SK-N-SH (cell line): ENCODE measurements around the gene WIPF2. TPM values are rescaled to one million over a fixed set of nuclear protein-coding genes. Genes with fewer than 3 reads are reported as not detected.
A peak's percentile ranks its signal among the peaks of the same experiment; 100 is the strongest.

Experiments used
- CTCF ChIA-PET: fragments of 300-600, 350-600 bp; formaldehyde crosslinking; extraction: SDS; loops from one replicate; lab custom pipeline; 2021; lab: Yijun Ruan, JAX
- POLR2A ChIA-PET: fragments of 350-600 bp; sonication (Branson Sonifier 250); formaldehyde crosslinking; extraction: SDS; loops from one replicate; lab custom pipeline; 2020; ENCODE audit warnings: antibody characterized with exemption, inconsistent platforms; lab: Yijun Ruan, JAX
- DNase-seq: peaks from one replicate; pipeline ENCODE4 v3.0.0; 2012
- H2AFZ ChIP-seq: fragments of 200-600 bp; sonication (generic); 2 replicates; pipeline ENCODE4 v1.8.1; 2016; ENCODE audit warnings: antibody characterized with exemption, mild to moderate bottlenecking, low read depth
- H3F3A ChIP-seq: fragments of 200-600 bp; sonication (generic); replicated peaks from 2 replicates; pipeline ENCODE3; 2016; ENCODE audit warnings: antibody characterized with exemption, mild to moderate bottlenecking; ENCODE audit not compliant: insufficient read depth
- H3K27ac ChIP-seq, 2 experiments: fragments of 200-500 bp in 1 of 2; fragments of 200-600 bp in 1 of 2; sonication (Bioruptor generic) in 1 of 2; sonication (generic), shearing (Covaris generic) in 1 of 2; 2 replicates each; pipeline versions ENCODE4 v1.5.1 to v1.6.1; 2014 to 2016; ENCODE audit warnings: low read depth in 2 of 2, inconsistent platforms in 1 of 2, low read length in 1 of 2, mild to moderate bottlenecking in 1 of 2, mixed read lengths in 1 of 2
- H3K27me3 ChIP-seq: fragments of 200-600 bp; sonication (generic), shearing (Covaris generic); 2 replicates; pipeline ENCODE4 v1.6.1; 2016; ENCODE audit warnings: mixed run types; ENCODE audit not compliant: insufficient read depth
- H3K36me3 ChIP-seq, 2 experiments: fragments of 200-500 bp in 1 of 2; fragments of 200-600 bp in 1 of 2; sonication (Bioruptor generic) in 1 of 2; sonication (generic) in 1 of 2; replicated peaks in 1 of 2; 2 replicates each; pipeline versions ENCODE3 to v1.5.1; 2014 to 2016; ENCODE audit warnings: low read length in 1 of 2, mild to moderate bottlenecking in 1 of 2; ENCODE audit not compliant: insufficient read depth in 2 of 2, control insufficient read depth in 1 of 2
- H3K4me1 ChIP-seq, 2 experiments: fragments of 200-500 bp in 1 of 2; fragments of 200-600 bp in 1 of 2; sonication (Bioruptor generic) in 1 of 2; sonication (generic), shearing (Covaris generic) in 1 of 2; 2 replicates each; pipeline versions ENCODE4 v1.5.1 to v1.6.1; 2014 to 2016; ENCODE audit warnings: low read depth in 1 of 2, low read length in 1 of 2, mixed run types in 1 of 2; ENCODE audit not compliant: insufficient read depth in 2 of 2, control insufficient read depth in 1 of 2
- H3K4me2 ChIP-seq: fragments of 200-600 bp; sonication (generic), shearing (Covaris generic); 2 replicates; pipeline ENCODE4 v1.6.1; 2017; ENCODE audit warnings: mixed run types
- H3K4me3 ChIP-seq, 2 experiments: fragments of 200-500 bp in 1 of 2; fragments of 200-600 bp in 1 of 2; sonication (Bioruptor generic) in 1 of 2; sonication (generic), shearing (Covaris generic) in 1 of 2; 2 replicates each; pipeline versions ENCODE4 v1.5.1 to v1.8.1; 2014 to 2016; ENCODE audit warnings: low read depth in 2 of 2, inconsistent platforms in 1 of 2, low read length in 1 of 2, mild to moderate bottlenecking in 1 of 2, mixed read lengths in 1 of 2, moderate library complexity in 1 of 2
- H3K79me2 ChIP-seq: fragments of 200-600 bp; sonication (generic); 2 replicates; pipeline ENCODE4 v1.8.1; 2017; ENCODE audit warnings: mild to moderate bottlenecking; ENCODE audit not compliant: insufficient read depth
- H3K9ac ChIP-seq: fragments of 200-600 bp; sonication (generic); 2 replicates; pipeline ENCODE4 v1.6.1; 2017; ENCODE audit warnings: mixed run types
- H3K9me2 ChIP-seq: fragments of 200-600 bp; sonication (generic); 2 replicates; pipeline ENCODE4 v1.6.1; 2017; ENCODE audit warnings: mixed run types
- H3K9me3 ChIP-seq: fragments of 200-600 bp; sonication (generic); 2 replicates; pipeline ENCODE4 v1.6.1; 2017; ENCODE audit warnings: mixed run types, mild to moderate bottlenecking, moderate library complexity
- H4K20me1 ChIP-seq: fragments of 200-600 bp; sonication (generic); 2 replicates; pipeline ENCODE4 v1.6.1; 2017; ENCODE audit warnings: mild to moderate bottlenecking, mixed run types; ENCODE audit not compliant: insufficient read depth
- CHD2 ChIP-seq: fragments of 150-350 bp; IDR thresholded peaks from 2 replicates; pipeline ENCODE4 v1.6.1; 2018; ENCODE audit warnings: low read length; ENCODE audit not compliant: partially characterized antibody
- ELF1 ChIP-seq: IDR thresholded peaks from 2 replicates; pipeline ENCODE4 v1.4.0; 2012
- EP300 ChIP-seq, 2 experiments: IDR thresholded peaks; 2 replicates each; pipeline versions ENCODE4 v1.4.0 to v1.6.1; 2012; ENCODE audit warnings: borderline replicate concordance in 1 of 2, low read depth in 1 of 2, low read length in 1 of 2
- FOXJ3 ChIP-seq: sonication (generic); formaldehyde crosslinking; IDR thresholded peaks from 2 replicates; pipeline ENCODE4 v1.5.1; 2020; ENCODE audit warnings: mild to moderate bottlenecking, missing genetic modification reagents
- FOXM1 ChIP-seq: IDR thresholded peaks from 2 replicates; pipeline ENCODE4 v1.4.0; 2012; ENCODE audit warnings: low read depth, mild to moderate bottlenecking
- GATA2 ChIP-seq: sonication (generic); formaldehyde crosslinking; IDR thresholded peaks from 2 replicates; pipeline ENCODE4 v1.5.0; 2020; ENCODE audit warnings: mild to moderate bottlenecking, missing genetic modification reagents
- JUND ChIP-seq: IDR thresholded peaks from 2 replicates; pipeline ENCODE4 v1.4.0; 2012
- MAX ChIP-seq: IDR thresholded peaks from 2 replicates; pipeline ENCODE4 v1.4.0; 2012; ENCODE audit warnings: low read depth
- MEF2A ChIP-seq: IDR thresholded peaks from 2 replicates; pipeline ENCODE4 v1.4.0; 2012; ENCODE audit warnings: low read depth, borderline replicate concordance
- MXI1 ChIP-seq: IDR thresholded peaks from 2 replicates; pipeline ENCODE4 v1.6.1; 2012; ENCODE audit warnings: mild to moderate bottlenecking, low read depth, low read length, improper control_type of control experiment
- NFIC ChIP-seq: IDR thresholded peaks from 2 replicates; pipeline ENCODE4 v1.4.0; 2012; ENCODE audit warnings: borderline replicate concordance
- NRF1 ChIP-seq: IDR thresholded peaks from 2 replicates; pipeline ENCODE4 v1.6.1; 2012; ENCODE audit warnings: low read depth, mild to moderate bottlenecking, low read length
- POLR2AphosphoS5 ChIP-seq: IDR thresholded peaks from 2 replicates; pipeline ENCODE4 v1.6.1; 2012; ENCODE audit warnings: low read depth, low read length
- RCOR1 ChIP-seq: fragments of 150-350 bp; IDR thresholded peaks from 2 replicates; pipeline ENCODE4 v1.6.1; 2017; ENCODE audit warnings: antibody characterized with exemption, low read length
- REST ChIP-seq: IDR thresholded peaks from 2 replicates; pipeline ENCODE4 v1.6.1; 2012; ENCODE audit warnings: mild to moderate bottlenecking, low read depth, low read length, moderate library complexity
- TCF12 ChIP-seq: IDR thresholded peaks from 2 replicates; pipeline ENCODE4 v1.4.0; 2012
- YY1 ChIP-seq: IDR thresholded peaks from 2 replicates; pipeline ENCODE4 v1.4.0; 2012; ENCODE audit warnings: low read depth, mild to moderate bottlenecking
- ZBTB33 ChIP-seq: IDR thresholded peaks from 2 replicates; pipeline ENCODE4 v1.4.0; 2012; ENCODE audit warnings: low read depth, borderline replicate concordance
- WGBS: methylation state at CpG from one replicate; pipeline ENCODE4 v1.1.6; 2017; ENCODE audit warnings: low lambda C conversion rate; 5-methylcytosine and 5-hydroxymethylcytosine counted together
- polyA plus RNA-seq, 3 experiments: library from polyadenylated mRNA; depleted of rRNA; stranded (reverse); fragments of >200 nt; gene quantifications; 2 replicates each; pipeline ENCODE4 v1.2.3, GENCODE V29; 2012
- TF ChIP-seq, protein P1 (sequence below): IDR thresholded peaks from 2 replicates; pipeline ENCODE4 v1.4.0; 2012; ENCODE audit warnings: low read depth, borderline replicate concordance
- TF ChIP-seq, protein P2 (sequence below): fragments of 150-350 bp; IDR thresholded peaks from 2 replicates; pipeline ENCODE4 v1.6.1; 2017; ENCODE audit warnings: antibody characterized with exemption, low read length, low read depth, borderline replicate concordance
- TF ChIP-seq, protein P3 (sequence below): IDR thresholded peaks from 2 replicates; pipeline ENCODE4; 2012

The WIPF2 gene
- polyA plus RNA-seq, 1 of the 3 experiments (the other 2 are of a cell fraction), result 6.8 TPM

- POLR2A ChIA-PET, result interaction anchor here (0.6 to 3.9 kb wide), 9 partner anchors 8 to 233 kb away, joined by 3 to 27 read pairs (median 4); no protein-coding TSS in a partner anchor
- TF ChIP-seq FOXM1 (no peak), RCOR1 (no peak), GATA2 (CRISPR knock-in tag) (0 out of 2 replicates have a peak, but pooled peaks have one; percentile 24), REST (no peak), NRF1 (no peak), FOXJ3 (CRISPR knock-in tag) (no peak), CHD2 (peak; percentile 61), MEF2A (no peak), YY1 (no peak), TCF12 (peak; percentile 66; the same call in 1 of the 2 replicates), JUND (no peak), POLR2AphosphoS5 (no peak), EP300 (IDR thresholded peaks at IDR 0.05; ENCODE audit: borderline replicate concordance in 1 of 2, low read depth in 1 of 2, low read length in 1 of 2) (no peak), NFIC (peak; percentile 51), ELF1 (no peak), MAX (0 out of 2 replicates have a peak, but pooled peaks have one; percentile 49), MXI1 (peak; percentile 35; the same call in 1 of the 2 replicates), ZBTB33 (no peak)
- TF ChIP-seq, protein P1, sequence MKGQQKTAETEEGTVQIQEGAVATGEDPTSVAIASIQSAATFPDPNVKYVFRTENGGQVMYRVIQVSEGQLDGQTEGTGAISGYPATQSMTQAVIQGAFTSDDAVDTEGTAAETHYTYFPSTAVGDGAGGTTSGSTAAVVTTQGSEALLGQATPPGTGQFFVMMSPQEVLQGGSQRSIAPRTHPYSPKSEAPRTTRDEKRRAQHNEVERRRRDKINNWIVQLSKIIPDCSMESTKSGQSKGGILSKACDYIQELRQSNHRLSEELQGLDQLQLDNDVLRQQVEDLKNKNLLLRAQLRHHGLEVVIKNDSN, result no peak
- TF ChIP-seq, protein P2, sequence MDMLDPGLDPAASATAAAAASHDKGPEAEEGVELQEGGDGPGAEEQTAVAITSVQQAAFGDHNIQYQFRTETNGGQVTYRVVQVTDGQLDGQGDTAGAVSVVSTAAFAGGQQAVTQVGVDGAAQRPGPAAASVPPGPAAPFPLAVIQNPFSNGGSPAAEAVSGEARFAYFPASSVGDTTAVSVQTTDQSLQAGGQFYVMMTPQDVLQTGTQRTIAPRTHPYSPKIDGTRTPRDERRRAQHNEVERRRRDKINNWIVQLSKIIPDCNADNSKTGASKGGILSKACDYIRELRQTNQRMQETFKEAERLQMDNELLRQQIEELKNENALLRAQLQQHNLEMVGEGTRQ, result no peak
- TF ChIP-seq, protein P3, sequence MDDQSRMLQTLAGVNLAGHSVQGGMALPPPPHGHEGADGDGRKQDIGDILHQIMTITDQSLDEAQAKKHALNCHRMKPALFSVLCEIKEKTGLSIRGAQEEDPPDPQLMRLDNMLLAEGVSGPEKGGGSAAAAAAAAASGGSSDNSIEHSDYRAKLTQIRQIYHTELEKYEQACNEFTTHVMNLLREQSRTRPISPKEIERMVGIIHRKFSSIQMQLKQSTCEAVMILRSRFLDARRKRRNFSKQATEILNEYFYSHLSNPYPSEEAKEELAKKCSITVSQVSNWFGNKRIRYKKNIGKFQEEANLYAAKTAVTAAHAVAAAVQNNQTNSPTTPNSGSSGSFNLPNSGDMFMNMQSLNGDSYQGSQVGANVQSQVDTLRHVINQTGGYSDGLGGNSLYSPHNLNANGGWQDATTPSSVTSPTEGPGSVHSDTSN, result peak; percentile 49
Observed at GRCh38 chr17:40309031-40309948, 90.2 kb downstream of the WIPF2 start, which contains the start of gene RARA. Gene RARA, plus strand, starts transcription at chr17:40309180. Its CDS starts 22,039 bp downstream, at chr17:40331219.

More at GRCh38 chr17:40309031-40309948, 90.2 kb downstream of the WIPF2 start, which contains the start of gene RARA:
- Histone ChIP-seq H3K4me3 (peak within 1 kb of the TSS; percentile 65 to 69), H3K27ac (peak within 1 kb of the TSS; percentile 95 to 99), H3K9me3 (no peaks in the 10 kb centered on the region), H3K36me3 (no peaks in the 10 kb centered on the region), H3K4me2 (peak within 1 kb of the TSS; percentile 81), H4K20me1 (no peaks in the 10 kb centered on the region), H3F3A (peaks cover 59% of the 10 kb centered on the region), H3K9me2 (no peaks in the 10 kb centered on the region), H3K4me1 (peaks cover 69 to 90% of the 10 kb centered on the region in 2 experiments), H3K9ac (peak within 1 kb of the TSS; percentile 58), H2AFZ (no peak within 1 kb of the TSS), H3K27me3 (no peaks in the 10 kb centered on the region), H3K79me2 (peaks cover 13% of the 10 kb centered on the region; the same call in 1 of the 2 replicates)
- CTCF ChIA-PET, result interaction anchor here (0.6 to 57.6 kb wide), 9 partner anchors 4 to 224 kb away, joined by 3 to 1706 read pairs (median 4); partner anchors contain the start of genes CDC6, GJD3, RARA and WIPF2
- peak; percentile 67 for DNase-seq
- 19% methylated on average over 18 of the region's 20 CpGs for WGBS
